SK-MEL-5 (cell line): ENCODE data around the gene PCDHA1. TPM values are rescaled to one million over a fixed set of nuclear protein-coding genes. Genes with fewer than 3 reads are reported as not detected.
"Not testable (repeated sequence)": the region's sequence is repeated elsewhere in the genome, so short reads cannot be mapped to it uniquely, and the experiment has no call there.

ENCODE experiments used
- DNase-seq: peaks from one replicate; pipeline ENCODE4 v3.0.0-alpha.2; 2016; ENCODE audit warnings: low read depth, low spot score
- in situ Hi-C: cut with HindIII; loops from 2 replicates; pipeline ENCODE4 v1.10.0; 2016; ENCODE audit warnings: low sequenced_read_pairs, high pct_unique_total_duplicates, low pct_unique_long_range_greater_than_20kb
- total RNA-seq: library from RNA; depleted of rRNA; stranded (reverse); fragments of >200 nt; shearing (Covaris generic); gene quantifications from 2 replicates; pipeline ENCODE4 v1.2.3, GENCODE V29; 2014

Gene PCDHA1
- total RNA-seq, 1 experiment from 2014 or later: 0.55 TPM

GRCh38 chr5:140875085-140876065 is 89.4 kb downstream of the PCDHA1 start, which contains the start of gene PCDHA12:
TSS of gene PCDHA12 (plus strand) at chr5:140875308. CDS start at chr5:140875473, 165 bp downstream.
- DNase-seq: no peak
- in situ Hi-C loops: no loop called here

DNA sequence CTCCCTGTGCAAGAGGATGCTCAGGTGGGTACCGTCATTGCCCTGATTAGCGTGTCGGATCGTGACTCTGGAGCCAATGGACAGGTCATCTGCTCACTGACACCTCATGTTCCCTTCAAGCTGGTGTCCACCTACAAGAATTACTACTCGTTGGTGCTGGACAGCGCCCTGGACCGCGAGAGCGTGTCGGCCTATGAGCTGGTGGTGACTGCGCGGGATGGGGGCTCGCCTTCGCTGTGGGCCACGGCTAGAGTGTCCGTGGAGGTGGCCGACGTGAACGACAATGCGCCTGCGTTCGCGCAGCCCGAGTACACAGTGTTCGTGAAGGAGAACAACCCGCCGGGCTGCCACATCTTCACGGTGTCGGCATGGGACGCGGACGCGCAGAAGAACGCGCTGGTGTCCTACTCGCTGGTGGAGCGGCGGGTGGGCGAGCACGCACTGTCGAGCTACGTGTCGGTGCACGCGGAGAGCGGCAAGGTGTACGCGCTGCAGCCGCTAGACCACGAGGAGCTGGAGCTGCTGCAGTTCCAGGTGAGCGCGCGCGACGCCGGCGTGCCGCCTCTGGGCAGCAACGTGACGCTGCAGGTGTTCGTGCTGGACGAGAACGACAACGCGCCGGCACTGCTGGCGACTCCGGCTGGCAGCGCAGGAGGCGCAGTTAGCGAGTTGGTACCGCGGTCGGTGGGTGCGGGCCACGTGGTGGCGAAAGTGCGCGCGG is 90.8 kb downstream of the PCDHA1 start:
- in situ Hi-C loops, DNase-seq: not testable (repeated sequence)

- DNase-seq: no peak
- in situ Hi-C loops: no loop called here
These were observed 91.3 kb downstream of the PCDHA1 start for GRCh38 chr5:140877262-140877581.

DNA sequence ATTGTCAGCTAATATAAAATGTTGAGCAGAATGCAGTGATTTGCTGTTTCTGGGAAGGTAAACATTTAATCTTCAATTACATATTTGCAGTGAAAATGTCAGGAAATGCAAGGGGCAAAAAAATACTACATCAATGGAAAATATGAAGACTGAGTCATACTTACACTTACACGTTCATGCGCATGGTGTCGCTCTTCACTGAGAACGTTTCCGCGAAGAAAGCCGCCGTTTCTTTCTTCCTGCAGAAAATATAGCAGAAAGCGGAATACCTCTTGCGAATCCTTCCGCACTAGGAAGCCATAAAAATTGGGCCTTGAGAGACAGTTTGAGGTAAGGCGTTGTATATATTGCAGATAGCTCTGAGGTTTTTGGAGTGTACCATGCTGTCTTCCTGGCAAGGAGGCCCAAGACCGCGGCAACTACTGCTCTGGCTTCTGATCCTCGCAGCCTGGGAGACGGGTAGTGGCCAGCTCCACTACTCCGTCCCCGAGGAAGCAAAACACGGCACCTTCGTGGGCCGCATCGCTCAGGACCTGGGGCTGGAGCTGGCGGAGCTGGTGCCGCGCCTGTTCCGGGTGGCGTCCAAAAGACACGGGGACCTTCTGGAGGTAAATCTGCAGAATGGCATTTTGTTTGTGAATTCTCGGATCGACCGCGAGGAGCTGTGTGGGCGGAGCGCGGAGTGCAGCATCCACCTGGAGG is 96.1 kb downstream of the PCDHA1 start, which contains the start of gene PCDHA13:
Gene PCDHA13, plus strand, starts transcription at position 236 of the 702 bp plus-strand sequence. Its CDS starts 145 bp downstream, at position 381.
- in situ Hi-C loops: no loop called here
- peak; percentile 42 for DNase-seq

- DNase-seq: peak; percentile 57
- in situ Hi-C loops: no loop called here
These were observed 96.6 kb downstream of the PCDHA1 start for GRCh38 chr5:140882591-140882899.

GRCh38 chr5:140883373-140883772 is 97.4 kb downstream of the PCDHA1 start:
- in situ Hi-C loops: no loop called here
- DNase-seq: no peak

DNA sequence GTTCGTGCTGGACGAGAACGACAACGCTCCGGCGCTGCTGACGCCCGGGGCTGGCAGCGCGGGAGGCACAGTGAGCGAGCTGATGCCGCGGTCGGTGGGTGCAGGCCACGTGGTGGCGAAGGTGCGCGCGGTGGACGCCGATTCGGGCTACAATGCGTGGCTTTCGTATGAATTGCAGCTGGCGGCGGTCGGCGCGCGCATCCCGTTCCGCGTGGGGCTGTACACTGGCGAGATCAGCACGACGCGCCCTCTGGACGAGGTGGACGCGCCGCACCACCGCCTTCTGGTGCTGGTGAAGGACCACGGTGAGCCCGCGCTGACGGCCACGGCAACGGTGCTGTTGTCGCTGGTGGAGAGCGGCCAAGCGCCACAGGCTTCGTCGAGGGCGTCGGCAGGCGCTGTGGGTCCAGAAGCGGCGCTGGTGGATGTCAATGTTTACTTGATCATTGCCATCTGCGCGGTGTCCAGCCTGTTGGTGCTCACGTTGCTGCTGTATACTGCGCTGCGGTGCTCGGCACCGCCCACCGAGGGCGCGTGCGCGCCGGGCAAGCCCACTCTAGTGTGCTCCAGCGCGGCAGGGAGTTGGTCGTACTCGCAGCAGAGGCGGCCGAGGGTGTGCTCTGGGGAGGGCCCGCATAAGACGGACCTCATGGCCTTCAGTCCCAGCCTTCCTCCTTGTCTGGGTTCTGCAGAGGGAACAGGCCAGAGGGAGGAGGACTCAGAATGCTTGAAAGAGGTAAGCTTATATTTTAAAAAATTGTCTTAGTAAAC is 98.2 kb downstream of the PCDHA1 start:
- in situ Hi-C loops: no loop called here
- no peak for DNase-seq

GRCh38 chr5:140916325-140916724 is 130.4 kb downstream of the PCDHA1 start:
- in situ Hi-C loops: no loop called here
- DNase-seq: no peak

- in situ Hi-C loops: no loop called here
- no peak for DNase-seq
These were observed 137.7 kb downstream of the PCDHA1 start for GRCh38 chr5:140923601-140924000.

DNA sequence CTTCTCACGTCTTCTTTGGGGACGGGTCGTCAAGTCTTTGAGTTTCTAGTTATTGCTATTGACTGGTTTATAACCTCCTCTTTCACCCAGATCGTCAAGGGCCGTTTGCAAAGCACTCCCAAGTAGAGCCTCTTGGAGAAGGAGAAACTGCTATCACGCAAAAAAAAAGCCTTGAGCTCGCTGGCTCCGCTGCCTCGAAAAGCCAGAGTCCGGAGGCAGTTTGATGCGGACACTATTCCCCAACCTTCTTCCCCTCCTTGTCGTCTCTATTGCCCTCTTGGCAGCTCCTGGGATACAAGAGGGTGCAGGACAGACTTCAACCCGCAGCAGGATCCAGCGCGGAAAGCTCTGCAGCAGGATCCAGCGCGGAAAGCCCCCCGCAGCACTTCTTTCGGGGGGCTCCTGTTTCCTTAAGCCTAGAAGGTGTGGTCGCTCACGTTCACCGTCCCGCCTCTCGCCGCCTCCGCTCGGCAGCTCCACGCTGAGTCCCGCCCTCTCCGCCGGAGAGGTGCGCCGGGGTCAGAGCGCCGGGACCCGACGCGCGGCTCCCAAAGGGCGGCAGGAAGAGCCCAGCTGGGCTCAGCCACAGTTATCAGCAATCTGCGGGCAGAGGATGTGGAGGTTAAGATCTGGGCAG is 140.0 kb downstream of the PCDHA1 start, which contains the start of gene PCDHAC1:
Gene PCDHAC1, plus strand, starts transcription at position 494 of the 637 bp plus-strand sequence. CDS start 594 bp downstream, outside the sequence.
- DNase-seq: no peak
- in situ Hi-C loops: no loop called here

DNA sequence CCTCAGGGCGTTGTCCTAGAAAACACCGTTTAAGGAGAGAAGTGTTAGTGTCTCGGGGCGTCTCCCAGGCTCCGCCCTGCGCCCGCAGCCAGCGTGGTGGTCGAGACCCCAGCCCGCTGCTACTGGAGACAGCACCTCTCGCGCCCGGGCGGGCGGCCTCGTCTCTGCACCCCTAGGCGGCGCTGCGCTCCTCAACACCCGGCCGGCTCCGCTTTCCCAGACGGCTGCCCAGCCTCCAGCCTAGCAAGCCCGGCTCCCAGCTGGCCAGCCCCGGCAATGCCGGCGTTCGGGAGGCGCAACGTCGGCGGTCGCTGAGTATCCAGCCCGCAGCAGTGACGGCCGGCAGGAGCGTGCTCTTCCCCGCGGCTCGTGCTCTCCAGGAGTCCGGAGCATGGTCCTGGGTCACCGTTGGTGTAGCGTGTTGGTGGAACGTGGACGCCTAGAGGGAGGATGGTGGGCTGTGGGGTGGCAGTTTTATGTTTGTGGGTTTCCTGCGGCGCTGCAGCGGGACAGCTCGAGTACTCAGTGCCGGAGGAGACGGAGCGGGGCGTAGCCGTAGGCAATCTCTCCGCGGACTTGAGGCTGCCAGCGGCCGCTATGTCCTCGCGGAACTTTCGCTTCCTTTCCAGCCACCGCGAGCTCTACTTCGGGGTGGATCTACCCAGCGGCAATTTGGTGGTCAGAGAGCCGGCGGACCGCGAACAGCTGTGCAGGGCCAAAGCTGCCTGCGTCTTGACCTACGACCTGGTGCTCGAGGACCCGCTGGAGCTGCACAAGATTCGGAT is 140.7 kb downstream of the PCDHA1 start:
- in situ Hi-C loops: no loop called here

DNA sequence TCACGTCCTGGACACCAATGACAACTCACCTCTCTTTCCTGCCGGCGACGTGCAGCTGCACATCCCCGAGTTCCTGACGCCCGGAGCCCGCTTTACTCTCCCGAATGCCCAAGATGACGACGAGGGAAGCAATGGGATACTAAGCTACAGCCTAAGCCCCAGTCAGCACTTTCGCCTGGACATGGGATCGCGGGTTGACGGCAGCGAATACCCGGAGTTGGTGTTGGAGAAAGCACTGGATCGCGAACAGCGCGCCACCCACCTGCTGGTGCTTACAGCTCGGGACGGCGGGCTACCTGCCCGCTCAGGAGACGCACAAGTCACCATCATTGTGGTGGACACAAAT is 141.3 kb downstream of the PCDHA1 start:
- in situ Hi-C loops: no loop called here
- DNase-seq: no peak

More for the DNA sequence above, 140.7 kb downstream of the PCDHA1 start:
- peak; percentile 68 for DNase-seq

DNA sequence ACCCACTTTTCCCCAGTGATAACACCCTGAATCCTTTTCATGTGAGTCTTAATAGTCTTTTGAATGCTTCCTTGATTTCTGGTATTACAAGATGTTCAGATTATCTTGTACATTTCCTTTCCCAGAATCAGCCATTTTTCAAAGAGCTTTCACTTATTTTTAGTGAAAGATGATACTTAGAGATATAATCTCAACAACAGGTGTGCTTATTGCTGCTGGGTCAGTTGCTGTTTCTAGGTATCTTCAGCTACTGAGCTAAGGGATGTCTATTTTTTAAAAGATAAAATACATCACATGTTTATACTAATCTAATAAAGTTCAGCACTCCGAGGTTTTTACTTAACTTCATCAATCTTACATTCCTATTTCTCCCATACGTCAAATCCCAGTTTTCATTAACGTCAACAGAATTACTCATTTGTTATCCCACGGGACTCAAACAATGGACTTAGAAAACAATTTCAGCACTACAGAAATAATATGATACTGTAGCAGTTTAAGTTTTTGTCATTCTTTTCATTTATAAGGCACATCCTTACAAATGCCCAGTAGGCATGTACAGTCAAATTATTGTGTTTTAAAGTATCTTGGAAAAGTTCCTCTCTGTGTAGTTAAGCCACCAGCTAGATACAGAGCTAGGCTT is 149.1 kb downstream of the PCDHA1 start:
- DNase-seq: peak; percentile 19
- in situ Hi-C loops: no loop called here

DNA sequence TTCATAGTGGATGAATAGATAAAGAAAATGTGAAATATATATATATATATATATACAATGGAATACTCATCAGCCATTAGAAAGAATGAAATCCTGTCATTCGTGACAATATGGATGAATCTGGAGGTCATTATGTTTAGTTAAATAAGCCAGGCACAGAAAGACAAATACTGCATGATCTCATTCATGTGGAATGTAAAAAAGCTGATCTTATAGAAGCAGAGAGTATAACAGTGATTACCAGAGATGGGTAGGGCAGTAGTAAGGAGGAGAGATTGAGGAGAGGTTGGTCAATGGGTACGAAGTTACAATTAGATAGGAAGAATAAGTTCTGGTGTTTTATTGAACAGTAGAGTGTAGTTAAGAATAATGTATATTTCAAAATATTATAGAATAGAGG is 160.6 kb downstream of the PCDHA1 start:
- DNase-seq: no peak
- in situ Hi-C loops: no loop called here

DNA sequence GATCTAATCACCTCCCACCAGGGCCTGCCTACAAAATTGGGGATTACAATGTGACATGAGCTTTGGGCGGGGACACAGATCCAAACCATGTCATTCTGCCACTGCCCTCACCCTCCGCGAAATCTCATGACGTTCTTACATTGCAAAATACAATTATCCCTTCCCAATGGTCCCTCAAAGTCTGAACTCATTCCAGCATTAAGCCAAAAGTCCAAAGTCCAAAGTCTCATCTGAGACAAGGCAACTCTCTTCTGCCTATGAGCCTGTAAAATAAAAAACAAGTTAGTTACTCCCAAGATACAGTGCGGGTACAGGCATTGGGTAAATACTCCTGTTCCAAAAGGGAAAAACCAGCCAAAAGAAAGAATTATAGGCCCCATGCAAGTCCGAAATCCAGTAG is 165.7 kb downstream of the PCDHA1 start:
- in situ Hi-C loops: no loop called here
- DNase-seq: no peak

GRCh38 chr5:140953234-140953633 is 167.3 kb downstream of the PCDHA1 start:
- in situ Hi-C loops: no loop called here

More at GRCh38 chr5:140953234-140953633, 167.3 kb downstream of the PCDHA1 start:
- DNase-seq: no peak
